IMR-90 (cell line): ENCODE results near the gene SPAG8. TPM values are rescaled to one million over a fixed set of nuclear protein-coding genes. Genes with fewer than 3 reads are reported as not detected.

Source experiments
- ATAC-seq: fragments of 200-7000 bp; cut with Tn5 transposase; 2 replicates; pipeline ENCODE4 v1.9.1; 2020; ENCODE audit warnings: low read depth, mild to moderate bottlenecking, moderate library complexity
- BruUV-seq: library from RNA; stranded (reverse); fragments of 400-500 nt; replicated peaks from 2 replicates; lab custom pipeline; 2021; lab: Mats Ljungman, UMichigan
- CTCF ChIA-PET: fragments of 300-600 bp; formaldehyde crosslinking; extraction: SDS; loops from one replicate; lab custom pipeline; 2021; ENCODE audit warnings: antibody characterized with exemption; lab: Yijun Ruan, JAX
- POLR2A ChIA-PET: fragments of 300-600 bp; sonication (Branson Sonifier 250); formaldehyde crosslinking; loops from one replicate; lab custom pipeline; 2022; ENCODE audit warnings: antibody characterized with exemption; ENCODE audit not compliant: unreplicated experiment; lab: Charles Lee
- DNase-seq: peaks from one replicate; pipeline ENCODE4 v3.0.0; 2013
- H2AFZ ChIP-seq: replicated peaks from 2 replicates; pipeline ENCODE3; 2013; ENCODE audit warnings: low read length, mild to moderate bottlenecking; ENCODE audit not compliant: poor library complexity
- H2AK5ac ChIP-seq: 2 replicates; pipeline ENCODE4 v1.6.1; 2013; ENCODE audit warnings: low read depth, low read length, inconsistent platforms
- H2AK9ac ChIP-seq: replicated peaks from 2 replicates; pipeline ENCODE3; 2013; ENCODE audit warnings: mild to moderate bottlenecking, low read depth, low read length, moderate library complexity; ENCODE audit not compliant: poor library complexity
- H2BK120ac ChIP-seq: 2 replicates; pipeline ENCODE4 v1.6.1; 2013; ENCODE audit warnings: low read depth, low read length, inconsistent platforms
- H2BK15ac ChIP-seq: 3 replicates; pipeline ENCODE4 v1.6.1; 2013; ENCODE audit warnings: low read depth, low read length, inconsistent platforms
- H2BK20ac ChIP-seq: 2 replicates; pipeline ENCODE4 v1.6.1; 2013; ENCODE audit warnings: low read depth, mild to moderate bottlenecking, inconsistent platforms, low read length, moderate library complexity
- H2BK5ac ChIP-seq: 2 replicates; pipeline ENCODE4 v1.6.1; 2013; ENCODE audit warnings: mild to moderate bottlenecking, low read depth, low read length, inconsistent platforms; ENCODE audit not compliant: poor library complexity, severe bottlenecking
- H3K14ac ChIP-seq: replicated peaks from 2 replicates; pipeline ENCODE4 v1.6.1; 2013; ENCODE audit warnings: low read depth, low read length, inconsistent platforms
- H3K18ac ChIP-seq: 2 replicates; pipeline ENCODE4 v1.6.1; 2013; ENCODE audit warnings: low read depth, low read length, control low read depth
- H3K23ac ChIP-seq: 2 replicates; pipeline ENCODE4 v1.6.1; 2013; ENCODE audit warnings: low read depth, low read length, inconsistent platforms
- H3K27ac ChIP-seq: 2 replicates; pipeline ENCODE4 v1.5.1; 2013; ENCODE audit warnings: mild to moderate bottlenecking, control low read depth, low read length; ENCODE audit not compliant: insufficient read depth
- H3K27me3 ChIP-seq: 2 replicates; pipeline ENCODE4 v1.6.1; 2013; ENCODE audit warnings: low read length; ENCODE audit not compliant: control insufficient read depth, insufficient read depth
- H3K36me3 ChIP-seq: 2 replicates; pipeline ENCODE4 v1.6.1; 2013; ENCODE audit warnings: low read length, mixed read lengths; ENCODE audit not compliant: control insufficient read depth, insufficient read depth
- H3K4ac ChIP-seq: 2 replicates; pipeline ENCODE4 v1.6.1; 2013; ENCODE audit warnings: low read depth, low read length, inconsistent platforms
- H3K4me1 ChIP-seq: 2 replicates; pipeline ENCODE4 v1.6.1; 2013; ENCODE audit warnings: low read length, mixed read lengths; ENCODE audit not compliant: control insufficient read depth, insufficient read depth
- H3K4me2 ChIP-seq: 2 replicates; pipeline ENCODE4 v1.6.1; 2013; ENCODE audit warnings: low read depth, mild to moderate bottlenecking, control low read depth, low read length, moderate library complexity
- H3K4me3 ChIP-seq: 2 replicates; pipeline ENCODE4 v1.5.1; 2013; ENCODE audit warnings: low read depth, mild to moderate bottlenecking, control low read depth, low read length, moderate library complexity; ENCODE audit not compliant: insufficient read depth
- H3K56ac ChIP-seq: 2 replicates; pipeline ENCODE4 v1.6.1; 2013; ENCODE audit warnings: low read length, inconsistent platforms; ENCODE audit not compliant: insufficient read depth; ENCODE audit errors: extremely low read depth
- H3K79me1 ChIP-seq, 2 experiments: 2 replicates each; pipeline ENCODE4 v1.6.1; 2013; ENCODE audit warnings: low read length in 2 of 2, inconsistent platforms in 1 of 2, low read depth in 1 of 2
- H3K9ac ChIP-seq: 2 replicates; pipeline ENCODE4 v1.6.1; 2013; ENCODE audit warnings: low read depth, low read length, control low read depth
- H3K9me1 ChIP-seq: 2 replicates; pipeline ENCODE4 v1.6.1; 2013; ENCODE audit warnings: low read length, inconsistent platforms; ENCODE audit not compliant: insufficient read depth
- H3K9me3 ChIP-seq: 2 replicates; pipeline ENCODE4 v1.6.1; 2013; ENCODE audit warnings: low read length; ENCODE audit not compliant: control insufficient read depth, insufficient read depth
- H4K20me1 ChIP-seq: 2 replicates; pipeline ENCODE4 v1.6.1; 2013; ENCODE audit warnings: low read length, inconsistent platforms; ENCODE audit not compliant: insufficient read depth
- H4K5ac ChIP-seq: 2 replicates; pipeline ENCODE4 v1.6.1; 2013; ENCODE audit warnings: mild to moderate bottlenecking, low read depth, low read length, control low read depth
- H4K8ac ChIP-seq, 2 experiments: 2 replicates each; pipeline ENCODE4 v1.6.1; 2013; ENCODE audit warnings: low read depth in 2 of 2, low read length in 2 of 2, control low read depth in 1 of 2, inconsistent platforms in 1 of 2
- H4K91ac ChIP-seq: 2 replicates; pipeline ENCODE4 v1.6.1; 2013; ENCODE audit warnings: low read depth, low read length, inconsistent platforms; ENCODE audit not compliant: insufficient read depth
- BHLHE40 ChIP-seq: fragments of 150-350 bp; IDR thresholded peaks from 2 replicates; pipeline ENCODE4 v1.6.1; 2016; ENCODE audit warnings: mild to moderate bottlenecking, low read depth, low read length
- CEBPB ChIP-seq: IDR thresholded peaks from 2 replicates; pipeline ENCODE4 v1.6.1; 2012; ENCODE audit warnings: low read depth, low read length, improper control_type of control experiment
- CHD1 ChIP-seq: IDR thresholded peaks from 2 replicates; pipeline ENCODE4 v1.6.1; 2012; ENCODE audit warnings: low read depth, low read length, improper control_type of control experiment
- FOS ChIP-seq: fragments of 150-350 bp; IDR thresholded peaks from 2 replicates; pipeline ENCODE4 v1.6.1; 2016; ENCODE audit warnings: low read depth, low read length
- MAFK ChIP-seq: IDR thresholded peaks from 2 replicates; pipeline ENCODE4 v1.6.1; 2012; ENCODE audit warnings: low read depth, low read length, improper control_type of control experiment
- MAZ ChIP-seq: IDR thresholded peaks from 2 replicates; pipeline ENCODE4 v1.6.1; 2012; ENCODE audit warnings: low read depth, mild to moderate bottlenecking, low read length, improper control_type of control experiment, moderate library complexity, borderline replicate concordance
- MXI1 ChIP-seq: IDR thresholded peaks from 2 replicates; pipeline ENCODE4 v1.6.1; 2012; ENCODE audit warnings: low read depth, mild to moderate bottlenecking, low read length, moderate library complexity, borderline replicate concordance
- NFE2L2 ChIP-seq: fragments of 150-350 bp; IDR thresholded peaks from 2 replicates; pipeline ENCODE4 v1.6.1; 2016; ENCODE audit warnings: low read depth, mild to moderate bottlenecking, low read length
- POLR2A ChIP-seq: IDR thresholded peaks from 2 replicates; pipeline ENCODE4 v1.6.1; 2012; ENCODE audit warnings: mild to moderate bottlenecking, low read depth, low read length
- RAD21 ChIP-seq: IDR thresholded peaks from 2 replicates; pipeline ENCODE4 v1.6.1; 2012; ENCODE audit warnings: low read length, improper control_type of control experiment
- RCOR1 ChIP-seq: IDR thresholded peaks from 2 replicates; pipeline ENCODE4 v1.6.1; 2012; ENCODE audit warnings: mild to moderate bottlenecking, low read length, improper control_type of control experiment; ENCODE audit not compliant: insufficient replicate concordance
- RFX5 ChIP-seq: IDR thresholded peaks from 2 replicates; pipeline ENCODE4 v1.8.0; 2012; ENCODE audit warnings: low read depth, mild to moderate bottlenecking, low read length, moderate library complexity
- SMC3 ChIP-seq: fragments of 150-350 bp; IDR thresholded peaks from 2 replicates; pipeline ENCODE4 v1.6.1; 2016; ENCODE audit warnings: low read depth, mild to moderate bottlenecking, antibody characterized with exemption, low read length, moderate library complexity
- WGBS, 2 experiments: methylation state at CpG; one replicate each; pipeline versions ENCODE4 v1.1.5 to v1.1.7; 2013; ENCODE audit warnings: missing lambda C conversion rate in 2 of 2; ENCODE audit not compliant: insufficient read length in 1 of 2; ENCODE audit errors: extremely low coverage in 2 of 2; 5-methylcytosine and 5-hydroxymethylcytosine counted together
- dilution Hi-C: fragments of 300-500 bp; cut with HindIII; formaldehyde crosslinking; loops from one replicate; pipeline ENCODE4 v1.14.3; 2018; ENCODE audit warnings: low sequenced_read_pairs; ENCODE audit not compliant: unreplicated experiment
- in situ Hi-C: fragments of 300-500 bp; cut with MboI; formaldehyde crosslinking; loops from 3 replicates; pipeline ENCODE4 v1.14.3; 2019; ENCODE audit warnings: low sequenced_read_pairs, inconsistent platforms, mixed read lengths
- intact Hi-C: fragments of 100-400 bp; cut with micrococcal nuclease; formaldehyde crosslinking; loops from 2 replicates; pipeline ENCODE4 v1.10.0; 2022
- polyA plus RNA-seq, 3 experiments: library from polyadenylated mRNA; depleted of rRNA; stranded (reverse); fragments of >200 nt; gene quantifications; 2 replicates each; pipeline ENCODE4 v1.2.3, GENCODE V29; 2012; ENCODE audit warnings: low replicate concordance in 1 of 3
- total RNA-seq: library from RNA; depleted of rRNA; stranded (reverse); fragments of >200 nt; gene quantifications from 2 replicates; pipeline ENCODE4 v1.2.3, GENCODE V29; 2012
- TF ChIP-seq, protein P1 (sequence below): fragments of 150-350 bp; IDR thresholded peaks from 2 replicates; pipeline ENCODE4 v1.6.1; 2016; ENCODE audit warnings: low read depth, mild to moderate bottlenecking, low read length, moderate library complexity, borderline replicate concordance
- TF ChIP-seq, protein P2 (sequence below): conservative IDR thresholded peaks from 2 replicates; pipeline ENCODE4 v1.5.1; 2012; ENCODE audit warnings: mild to moderate bottlenecking, low read depth, low read length, improper control_type of control experiment
- TF ChIP-seq, protein P3 (sequence below): fragments of 150-350 bp; IDR thresholded peaks from 2 replicates; pipeline ENCODE4 v1.6.1; 2017; ENCODE audit warnings: mild to moderate bottlenecking, antibody characterized with exemption, low read length, low read depth

SPAG8 gene
- total and polyA plus RNA-seq, 2 of the 4 experiments (the other 2 are of a cell fraction): 0.72 to 0.84 TPM

DNA sequence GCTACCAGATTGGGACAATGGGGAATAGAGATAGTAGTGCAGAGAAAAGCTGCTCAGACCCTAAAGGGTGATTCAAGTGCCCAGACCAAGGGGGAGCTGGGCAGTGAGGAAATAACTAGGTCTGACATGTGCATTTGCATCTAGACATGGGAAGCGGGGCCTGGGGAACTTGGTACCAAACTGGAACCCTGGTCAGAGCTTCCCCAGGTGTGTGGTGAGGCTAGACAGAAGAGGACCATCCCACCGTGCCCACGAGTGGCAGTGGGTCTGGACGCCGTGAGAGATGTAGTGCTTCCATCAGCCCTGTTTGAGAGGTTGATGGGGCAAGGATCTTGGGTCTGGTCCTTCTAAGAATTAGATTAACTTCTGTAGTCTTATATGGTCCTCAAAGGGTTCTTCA is 24.5 kb upstream of the SPAG8 start:
- TF ChIP-seq POLR2A (no peak), SMC3 (no peak), MAFK (no peak), MAZ (no peak), CHD1 (no peak), BHLHE40 (no peak), MXI1 (no peak), CEBPB (no peak), RCOR1 (no peak), RAD21 (no peak), NFE2L2 (no peak), FOS (no peak), RFX5 (no peak)
- TF ChIP-seq, protein P1, sequence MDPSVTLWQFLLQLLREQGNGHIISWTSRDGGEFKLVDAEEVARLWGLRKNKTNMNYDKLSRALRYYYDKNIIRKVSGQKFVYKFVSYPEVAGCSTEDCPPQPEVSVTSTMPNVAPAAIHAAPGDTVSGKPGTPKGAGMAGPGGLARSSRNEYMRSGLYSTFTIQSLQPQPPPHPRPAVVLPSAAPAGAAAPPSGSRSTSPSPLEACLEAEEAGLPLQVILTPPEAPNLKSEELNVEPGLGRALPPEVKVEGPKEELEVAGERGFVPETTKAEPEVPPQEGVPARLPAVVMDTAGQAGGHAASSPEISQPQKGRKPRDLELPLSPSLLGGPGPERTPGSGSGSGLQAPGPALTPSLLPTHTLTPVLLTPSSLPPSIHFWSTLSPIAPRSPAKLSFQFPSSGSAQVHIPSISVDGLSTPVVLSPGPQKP: no peak
- TF ChIP-seq, protein P2, sequence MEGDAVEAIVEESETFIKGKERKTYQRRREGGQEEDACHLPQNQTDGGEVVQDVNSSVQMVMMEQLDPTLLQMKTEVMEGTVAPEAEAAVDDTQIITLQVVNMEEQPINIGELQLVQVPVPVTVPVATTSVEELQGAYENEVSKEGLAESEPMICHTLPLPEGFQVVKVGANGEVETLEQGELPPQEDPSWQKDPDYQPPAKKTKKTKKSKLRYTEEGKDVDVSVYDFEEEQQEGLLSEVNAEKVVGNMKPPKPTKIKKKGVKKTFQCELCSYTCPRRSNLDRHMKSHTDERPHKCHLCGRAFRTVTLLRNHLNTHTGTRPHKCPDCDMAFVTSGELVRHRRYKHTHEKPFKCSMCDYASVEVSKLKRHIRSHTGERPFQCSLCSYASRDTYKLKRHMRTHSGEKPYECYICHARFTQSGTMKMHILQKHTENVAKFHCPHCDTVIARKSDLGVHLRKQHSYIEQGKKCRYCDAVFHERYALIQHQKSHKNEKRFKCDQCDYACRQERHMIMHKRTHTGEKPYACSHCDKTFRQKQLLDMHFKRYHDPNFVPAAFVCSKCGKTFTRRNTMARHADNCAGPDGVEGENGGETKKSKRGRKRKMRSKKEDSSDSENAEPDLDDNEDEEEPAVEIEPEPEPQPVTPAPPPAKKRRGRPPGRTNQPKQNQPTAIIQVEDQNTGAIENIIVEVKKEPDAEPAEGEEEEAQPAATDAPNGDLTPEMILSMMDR: no peak
- TF ChIP-seq, protein P3, sequence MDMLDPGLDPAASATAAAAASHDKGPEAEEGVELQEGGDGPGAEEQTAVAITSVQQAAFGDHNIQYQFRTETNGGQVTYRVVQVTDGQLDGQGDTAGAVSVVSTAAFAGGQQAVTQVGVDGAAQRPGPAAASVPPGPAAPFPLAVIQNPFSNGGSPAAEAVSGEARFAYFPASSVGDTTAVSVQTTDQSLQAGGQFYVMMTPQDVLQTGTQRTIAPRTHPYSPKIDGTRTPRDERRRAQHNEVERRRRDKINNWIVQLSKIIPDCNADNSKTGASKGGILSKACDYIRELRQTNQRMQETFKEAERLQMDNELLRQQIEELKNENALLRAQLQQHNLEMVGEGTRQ: no peak
- Histone ChIP-seq H4K5ac (no peak overlapping the region), H3K4ac (no peak overlapping the region), H2AFZ (no peak overlapping the region), H3K9me1 (no peaks in the 10 kb centered on the region; the same call in 1 of the 2 replicates), H3K23ac (no peak overlapping the region), H4K8ac (no peak overlapping the region), H3K27ac (no peak overlapping the region), H3K9me3 (no peaks in the 10 kb centered on the region), H4K20me1 (no peaks in the 10 kb centered on the region), H4K91ac (no peak overlapping the region), H3K27me3 (no peaks in the 10 kb centered on the region), H2AK9ac (no peak overlapping the region), H3K18ac (no peak overlapping the region), H3K4me1 (no peaks in the 10 kb centered on the region), H3K9ac (no peak overlapping the region), H2BK5ac (no peak overlapping the region), H3K36me3 (no peaks in the 10 kb centered on the region), H3K4me2 (no peak overlapping the region), H3K79me1 (no peaks in the 10 kb centered on the region), H2BK20ac (no peak overlapping the region), H2AK5ac (no peak overlapping the region), H3K56ac (no peak overlapping the region), H3K14ac (no peak overlapping the region), H2BK120ac (no peak overlapping the region), H2BK15ac (no peak overlapping the region), H3K4me3 (no peak overlapping the region)
- CTCF ChIA-PET: interaction anchor here (0.5 kb wide), 1 partner anchor 42 kb away, joined by 3 read pairs; no protein-coding TSS in a partner anchor
- no TSS peak for BruUV-seq
- intact Hi-C loops: no loop called here
- no peak for DNase-seq
- dilution Hi-C loops: no loop called here
- WGBS, 2 experiments: 70% methylated on average over 1 of the region's 5 CpGs; no CpG with 5 or more reads in 1 of the 2 experiments
- in situ Hi-C loops: no loop called here
- ATAC-seq: no peak
- POLR2A ChIA-PET: no interaction called here
